Lower lobe of right lung (tissue), 2 donors: ENCODE measurements around the gene MTFR2. TPM values are rescaled to one million over a fixed set of nuclear protein-coding genes. Genes with fewer than 3 reads are reported as not detected.

Experiments used
- ATAC-seq, 2 donors: fragments of 200-7000 bp; cut with Tn5 transposase; one replicate each; pipeline ENCODE4 v1.9.1; 2020 to 2022; ENCODE audit warnings: mild to moderate bottlenecking in 2 of 2, moderate library complexity in 2 of 2
- DNase-seq: peaks from one replicate; pipeline ENCODE4 v3.0.0-alpha.2; 2020
- H3K27ac ChIP-seq: fragments of 200-600 bp; one replicate; pipeline ENCODE4 v1.8.0; 2022
- H3K27me3 ChIP-seq: fragments of 200-600 bp; one replicate; pipeline ENCODE4 v1.8.0; 2022; ENCODE audit warnings: low read depth
- H3K36me3 ChIP-seq: fragments of 200-600 bp; one replicate; pipeline ENCODE4 v1.8.0; 2022; ENCODE audit warnings: mild to moderate bottlenecking
- H3K4me1 ChIP-seq: fragments of 200-600 bp; one replicate; pipeline ENCODE4 v1.8.0; 2022
- H3K4me3 ChIP-seq: fragments of 200-600 bp; one replicate; pipeline ENCODE4 v1.8.0; 2022; ENCODE audit warnings: mild to moderate bottlenecking
- H3K9me3 ChIP-seq: fragments of 200-600 bp; one replicate; pipeline ENCODE4 v1.8.0; 2022
- CTCF ChIP-seq: fragments of 200-600 bp; IDR thresholded peaks from one replicate; pipeline ENCODE4 v1.8.0; 2022; ENCODE audit warnings: antibody characterized with exemption, mild to moderate bottlenecking
- intact Hi-C: fragments of 100-400 bp; cut with DNase I; formaldehyde crosslinking; loops from one replicate; pipeline ENCODE4 v1.11.0; 2022
- total RNA-seq: library from RNA; stranded (reverse); fragmentation: NEBNext Ultra II Directional; extraction: Animal tissue kit (Norgen Biotek cat#: 25700); gene quantifications from one replicate; pipeline ENCODE4 v1.2.1, GENCODE V29; 2021
- donor health status: DM: no; HTN: yes; CAD: no; lungs with severe emphysema.

MTFR2 gene
- total RNA-seq, 1 donor from 2014 or later, result 1.5 TPM

- intact Hi-C loops, result no loop called here
- ATAC-seq (no peak), DNase-seq (no peak)
- Histone ChIP-seq H3K36me3 (no peaks in the 10 kb centered on the region), H3K4me1 (no peaks in the 10 kb centered on the region), H3K4me3 (no peak overlapping the region), H3K27me3 (no peaks in the 10 kb centered on the region), H3K9me3 (no peaks in the 10 kb centered on the region), H3K27ac (no peak overlapping the region)
- TF ChIP-seq CTCF, result no peak
Measured at GRCh38 chr6:136201732-136202131, 48.4 kb downstream of the MTFR2 start.

- intact Hi-C loops, result no loop called here
- no peaks in the 10 kb centered on the region for H3K4me1 ChIP-seq
- no peak for TF ChIP-seq CTCF
- ATAC-seq, result no peak
- no peak overlapping the region for H3K27ac ChIP-seq
- DNase-seq, result no peak
- H3K36me3 ChIP-seq, result peaks cover 9% of the 10 kb centered on the region
- no peak overlapping the region for H3K4me3 ChIP-seq
- H3K9me3 ChIP-seq, result no peaks in the 10 kb centered on the region
- no peaks in the 10 kb centered on the region for H3K27me3 ChIP-seq
Measured at GRCh38 chr6:136192902-136193301, 57.2 kb downstream of the MTFR2 start.

- intact Hi-C loops, result no loop called here
- no peak for ATAC-seq
- Histone ChIP-seq H3K27me3 (no peaks in the 10 kb centered on the region), H3K9me3 (no peaks in the 10 kb centered on the region), H3K4me3 (no peak overlapping the region), H3K36me3 (peaks cover 9% of the 10 kb centered on the region), H3K27ac (no peak overlapping the region), H3K4me1 (no peaks in the 10 kb centered on the region)
- DNase-seq, result no peak
- TF ChIP-seq CTCF, result no peak
Measured at GRCh38 chr6:136191606-136192312, 58.4 kb downstream of the MTFR2 start.

GRCh38 chr6:136189104-136189503 is 61.0 kb downstream of the MTFR2 start:
- TF ChIP-seq CTCF, result no peak
- H3K4me1 ChIP-seq, result no peaks in the 10 kb centered on the region
- DNase-seq (no peak), ATAC-seq (no peak)
- no peaks in the 10 kb centered on the region for H3K9me3 ChIP-seq
- intact Hi-C loops, result no loop called here
- H3K36me3 ChIP-seq, result peaks cover 9% of the 10 kb centered on the region
- no peaks in the 10 kb centered on the region for H3K27me3 ChIP-seq
- no peak overlapping the region for H3K27ac ChIP-seq
- no peak overlapping the region for H3K4me3 ChIP-seq

- H3K36me3 ChIP-seq, result peaks cover 9% of the 10 kb centered on the region
- no peaks in the 10 kb centered on the region for H3K9me3 ChIP-seq
- TF ChIP-seq CTCF, result no peak
- no peaks in the 10 kb centered on the region for H3K27me3 ChIP-seq
- intact Hi-C loops, result no loop called here
- no peaks in the 10 kb centered on the region for H3K4me1 ChIP-seq
- DNase-seq, result no peak
- no peak overlapping the region for H3K27ac ChIP-seq
- ATAC-seq, result no peak
- no peak overlapping the region for H3K4me3 ChIP-seq
Measured at GRCh38 chr6:136188486-136188885, 61.6 kb downstream of the MTFR2 start.
